ENCODE results near the gene TMED10.

Gene TMED10

GRCh38 chr14:75083271-75083670 is 93.1 kb downstream of the TMED10 start:
- DNase-seq, result no peak

DNA sequence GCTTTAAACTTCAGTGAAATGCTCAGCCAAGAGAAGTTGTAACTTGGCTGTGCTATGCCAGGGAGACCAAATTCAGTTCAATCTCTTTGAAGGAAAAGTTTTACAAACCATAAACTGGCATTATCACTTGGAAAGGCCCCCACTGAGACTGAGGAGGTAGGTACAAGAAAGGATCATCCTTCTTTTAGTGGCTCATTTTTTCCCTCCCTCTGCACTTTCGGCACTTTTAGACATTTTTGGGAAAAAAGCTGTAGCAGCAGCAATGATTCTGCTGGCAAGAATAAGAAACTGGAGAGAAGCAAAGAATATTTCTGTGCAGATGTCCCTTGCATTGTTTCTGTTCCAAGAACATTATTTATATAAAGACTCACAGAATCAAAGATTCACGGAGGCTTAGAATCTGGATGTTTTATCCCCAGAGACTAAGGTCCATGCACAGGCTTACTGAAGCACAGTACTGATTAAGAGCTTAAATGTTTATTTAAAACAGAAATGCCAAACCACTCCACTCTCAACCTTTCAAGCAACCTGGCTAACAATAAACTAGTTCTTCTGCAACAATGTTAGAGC is 94.7 kb downstream of the TMED10 start:
- DNase-seq, result no peak

All from right kidney (tissue), 1 donor.